Upper lobe of right lung (tissue), 1 donor: Measurements from ENCODE around the gene B4GALT3. TPM values are rescaled to one million over a fixed set of nuclear protein-coding genes. Genes with fewer than 3 reads are reported as not detected.

Experiments used
- ATAC-seq: fragments of 200-7000 bp; cut with Tn5 transposase; one replicate; pipeline ENCODE4 v1.9.1; 2020; ENCODE audit warnings: mild to moderate bottlenecking, moderate library complexity
- DNase-seq: peaks from one replicate; pipeline ENCODE4 v3.0.0-alpha.2; 2020
- H3K27ac ChIP-seq: fragments of 200-600 bp; one replicate; pipeline ENCODE4 v1.8.0; 2022
- H3K27me3 ChIP-seq: fragments of 200-600 bp; one replicate; pipeline ENCODE4 v1.8.0; 2022; ENCODE audit warnings: mild to moderate bottlenecking
- H3K36me3 ChIP-seq: fragments of 200-600 bp; one replicate; pipeline ENCODE4 v1.8.0; 2022
- H3K4me1 ChIP-seq: fragments of 200-600 bp; one replicate; pipeline ENCODE4 v1.8.0; 2022
- H3K4me3 ChIP-seq: fragments of 200-600 bp; one replicate; pipeline ENCODE4 v1.8.0; 2022; ENCODE audit warnings: mild to moderate bottlenecking
- H3K9me3 ChIP-seq: fragments of 200-600 bp; one replicate; pipeline ENCODE4 v1.8.0; 2022
- intact Hi-C: fragments of 100-400 bp; cut with DNase I; formaldehyde crosslinking; loops from one replicate; pipeline ENCODE4 v1.11.0; 2022
- total RNA-seq: library from RNA; stranded (reverse); fragmentation: NEBNext Ultra II Directional; extraction: Animal tissue kit (Norgen Biotek cat#: 25700); gene quantifications from one replicate; pipeline ENCODE4 v1.2.1, GENCODE V29; 2021
- TF ChIP-seq, protein P1 (sequence below): fragments of 200-600 bp; IDR thresholded peaks from one replicate; pipeline ENCODE4 v1.8.0; 2022; ENCODE audit warnings: antibody characterized with exemption
- donor health status: DM: no; HTN: yes; CAD: no; lungs with severe emphysema.

Gene B4GALT3
- total RNA-seq, 1 donor from 2014 or later: 35.7 TPM

DNA sequence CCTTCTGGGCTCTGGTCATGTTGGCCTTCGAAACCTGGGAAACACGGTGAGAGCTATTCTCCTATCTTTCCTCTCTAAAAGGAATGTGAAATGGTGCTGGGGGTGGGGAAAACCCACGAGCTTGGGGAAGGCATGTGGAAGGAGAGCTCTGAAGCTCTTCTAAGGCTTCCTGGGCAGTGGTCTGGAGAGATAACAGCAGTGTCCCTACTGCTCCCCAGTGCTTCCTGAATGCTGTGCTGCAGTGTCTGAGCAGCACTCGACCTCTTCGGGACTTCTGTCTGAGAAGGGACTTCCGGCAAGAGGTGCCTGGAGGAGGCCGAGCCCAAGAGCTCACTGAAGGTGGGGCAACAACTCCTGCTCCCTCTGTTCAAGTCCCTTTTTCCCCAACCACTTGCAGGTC is 15.3 kb downstream of the B4GALT3 start:
- peaks cover 36% of the 10 kb centered on the region for H3K36me3 ChIP-seq
- no peak overlapping the region for H3K27ac ChIP-seq
- TF ChIP-seq, protein P1, sequence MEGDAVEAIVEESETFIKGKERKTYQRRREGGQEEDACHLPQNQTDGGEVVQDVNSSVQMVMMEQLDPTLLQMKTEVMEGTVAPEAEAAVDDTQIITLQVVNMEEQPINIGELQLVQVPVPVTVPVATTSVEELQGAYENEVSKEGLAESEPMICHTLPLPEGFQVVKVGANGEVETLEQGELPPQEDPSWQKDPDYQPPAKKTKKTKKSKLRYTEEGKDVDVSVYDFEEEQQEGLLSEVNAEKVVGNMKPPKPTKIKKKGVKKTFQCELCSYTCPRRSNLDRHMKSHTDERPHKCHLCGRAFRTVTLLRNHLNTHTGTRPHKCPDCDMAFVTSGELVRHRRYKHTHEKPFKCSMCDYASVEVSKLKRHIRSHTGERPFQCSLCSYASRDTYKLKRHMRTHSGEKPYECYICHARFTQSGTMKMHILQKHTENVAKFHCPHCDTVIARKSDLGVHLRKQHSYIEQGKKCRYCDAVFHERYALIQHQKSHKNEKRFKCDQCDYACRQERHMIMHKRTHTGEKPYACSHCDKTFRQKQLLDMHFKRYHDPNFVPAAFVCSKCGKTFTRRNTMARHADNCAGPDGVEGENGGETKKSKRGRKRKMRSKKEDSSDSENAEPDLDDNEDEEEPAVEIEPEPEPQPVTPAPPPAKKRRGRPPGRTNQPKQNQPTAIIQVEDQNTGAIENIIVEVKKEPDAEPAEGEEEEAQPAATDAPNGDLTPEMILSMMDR: no peak
- ATAC-seq: no peak
- no peaks in the 10 kb centered on the region for H3K9me3 ChIP-seq
- H3K4me1 ChIP-seq: peaks cover 23% of the 10 kb centered on the region
- H3K27me3 ChIP-seq: no peaks in the 10 kb centered on the region
- no peak for DNase-seq
- no peak overlapping the region for H3K4me3 ChIP-seq
- intact Hi-C loops: no loop called here

DNA sequence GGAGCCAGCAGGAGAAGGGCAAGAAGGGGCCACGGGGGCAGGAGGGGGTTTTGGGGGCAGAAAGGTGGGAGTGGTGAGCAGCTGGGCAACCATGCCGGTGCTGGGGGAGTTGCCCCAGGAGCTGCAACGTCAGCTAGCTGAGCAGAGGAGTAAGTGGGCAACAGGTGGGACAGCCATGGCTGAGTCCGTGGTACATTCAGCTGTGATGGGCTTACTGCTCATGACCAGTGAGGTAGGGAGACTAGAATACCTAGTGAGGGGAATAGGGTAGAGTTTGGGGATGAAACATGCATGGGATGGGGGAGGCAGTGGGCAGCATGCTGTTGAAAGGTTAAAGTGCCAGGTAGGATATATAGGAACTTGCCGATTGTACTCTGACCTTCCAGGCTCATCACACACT is 15.7 kb downstream of the B4GALT3 start:
- TF ChIP-seq, protein P1: no peak
- intact Hi-C loops: no loop called here
- H3K27me3 ChIP-seq: no peaks in the 10 kb centered on the region
- H3K27ac ChIP-seq: no peak overlapping the region
- H3K9me3 ChIP-seq: no peaks in the 10 kb centered on the region
- peaks cover 20% of the 10 kb centered on the region for H3K4me1 ChIP-seq
- ATAC-seq (no peak), DNase-seq (no peak)
- H3K36me3 ChIP-seq: peaks cover 40% of the 10 kb centered on the region
- no peak overlapping the region for H3K4me3 ChIP-seq

DNA sequence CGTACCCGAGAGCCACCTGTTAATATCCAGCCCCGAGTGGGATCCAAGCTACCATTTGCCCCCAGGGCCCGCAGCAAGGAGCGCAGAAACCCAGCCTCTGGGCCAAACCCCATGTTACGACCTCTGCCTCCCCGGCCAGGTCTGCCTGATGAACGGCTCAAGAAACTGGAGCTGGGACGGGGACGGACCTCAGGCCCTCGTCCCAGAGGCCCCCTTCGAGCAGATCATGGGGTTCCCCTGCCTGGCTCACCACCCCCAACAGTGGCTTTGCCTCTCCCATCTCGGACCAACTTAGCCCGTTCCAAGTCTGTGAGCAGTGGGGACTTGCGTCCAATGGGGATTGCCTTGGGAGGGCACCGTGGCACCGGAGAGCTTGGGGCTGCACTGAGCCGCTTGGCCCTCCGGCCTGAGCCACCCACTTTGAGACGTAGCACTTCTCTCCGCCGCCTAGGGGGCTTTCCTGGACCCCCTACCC is 16.6 kb downstream of the B4GALT3 start:
- TF ChIP-seq, protein P1: no peak
- H3K36me3 ChIP-seq: peaks cover 40% of the 10 kb centered on the region
- no peak overlapping the region for H3K4me3 ChIP-seq
- ATAC-seq: no peak
- intact Hi-C loops: no loop called here
- no peaks in the 10 kb centered on the region for H3K27me3 ChIP-seq
- H3K4me1 ChIP-seq: peaks cover 20% of the 10 kb centered on the region
- no peaks in the 10 kb centered on the region for H3K9me3 ChIP-seq
- no peak overlapping the region for H3K27ac ChIP-seq
- DNase-seq: no peak

DNA sequence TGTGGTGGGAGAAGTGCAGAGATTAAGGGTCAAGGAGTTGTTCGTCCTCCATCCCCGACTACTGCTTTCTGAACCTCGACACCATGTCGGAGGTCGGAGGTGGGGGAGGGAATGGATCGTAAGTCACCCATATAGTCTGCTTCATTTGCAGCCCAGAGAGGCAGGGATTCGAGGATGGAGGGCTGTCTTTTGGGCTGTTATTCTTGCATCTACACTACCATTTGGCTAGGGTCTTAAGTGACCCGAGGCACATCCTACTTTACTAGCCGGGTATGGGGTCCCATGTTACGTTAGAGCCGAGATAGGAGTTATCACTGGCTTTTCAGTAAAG is 17.4 kb downstream of the B4GALT3 start:
- Histone ChIP-seq H3K4me1 (peaks cover 24% of the 10 kb centered on the region), H3K9me3 (no peaks in the 10 kb centered on the region), H3K27me3 (no peaks in the 10 kb centered on the region), H3K27ac (peak overlapping the region; percentile 91), H3K36me3 (peaks cover 37% of the 10 kb centered on the region), H3K4me3 (peak overlapping the region; percentile 80)
- intact Hi-C loops: no loop called here
- no peak for DNase-seq
- ATAC-seq: no peak
- TF ChIP-seq, protein P1: no peak

DNA sequence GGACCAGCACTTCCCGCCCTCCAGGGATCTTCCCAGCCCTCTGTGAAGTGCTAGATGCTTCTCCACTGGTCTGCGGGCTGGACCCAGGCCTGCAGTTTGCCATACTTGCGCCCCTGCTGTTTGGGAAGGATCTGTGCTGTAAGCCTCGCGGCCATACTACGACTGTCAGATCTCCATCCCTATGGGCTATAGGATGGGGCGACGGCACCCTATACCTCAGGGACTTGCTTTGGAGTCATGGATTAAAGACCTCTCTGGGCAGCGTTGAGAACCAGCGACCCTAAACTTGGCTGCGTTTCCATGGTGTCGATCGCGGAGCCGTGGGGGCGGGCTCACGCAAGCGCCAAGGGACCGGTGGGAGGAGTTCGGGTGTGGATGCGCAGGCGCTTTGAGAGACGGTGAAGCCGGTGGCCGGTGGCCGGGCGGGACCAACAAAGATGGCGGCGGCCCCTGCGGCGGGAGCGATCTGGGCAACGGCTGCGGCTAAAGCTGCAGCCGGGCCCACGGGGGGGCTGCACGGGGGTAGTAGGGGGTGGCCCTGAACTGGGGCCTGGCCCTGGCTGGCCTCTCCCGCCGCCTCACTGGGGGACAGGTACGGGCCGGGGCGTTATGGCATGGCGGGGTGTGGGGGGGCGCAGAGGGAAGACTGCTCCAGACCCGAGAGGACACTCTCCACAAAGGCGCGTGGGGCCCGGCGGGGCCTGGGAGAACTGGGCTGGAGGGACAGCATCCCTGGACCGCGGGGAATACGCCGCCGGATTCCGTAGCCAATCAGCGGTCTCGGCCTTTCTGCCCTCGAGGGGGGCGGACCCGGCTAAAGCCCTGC is 18.0 kb downstream of the B4GALT3 start, which contains the start of gene USP21:
TSS of gene USP21 (plus strand) at position 414 of the 826 bp plus-strand sequence. CDS start 1,141 bp downstream, outside the sequence.
- Histone ChIP-seq H3K27ac (peak within 1 kb of the TSS; percentile 91), H3K4me1 (peaks cover 30% of the 10 kb centered on the region), H3K4me3 (peak within 1 kb of the TSS; percentile 80), H3K9me3 (no peaks in the 10 kb centered on the region), H3K36me3 (peaks cover 31% of the 10 kb centered on the region), H3K27me3 (no peaks in the 10 kb centered on the region)
- intact Hi-C loops: no loop called here
- DNase-seq: peak; percentile 96
- TF ChIP-seq, protein P1: peak; percentile 33
- peak; percentile 97 for ATAC-seq
